DOHH2 (cell line): ENCODE results near the gene CCDC185.

ENCODE experiments used
- EZH2phosphoT487 ChIP-seq: fragments of 200-600 bp; sonication (generic); IDR thresholded peaks from 2 replicates; pipeline ENCODE4 v1.6.1; 2017; ENCODE audit warnings: borderline replicate concordance, mild to moderate bottlenecking, antibody characterized with exemption, low read length, moderate library complexity, mixed read lengths
- TF ChIP-seq, protein P1 (sequence below): fragments of 200-600 bp; sonication (generic); IDR thresholded peaks from one replicate; pipeline ENCODE4 v1.5.1; 2014; ENCODE audit warnings: antibody characterized with exemption, mild to moderate bottlenecking, low read depth, low read length; ENCODE audit not compliant: poor library complexity, severe bottlenecking

GRCh38 chr1:223350361-223350908, 42.8 kb upstream of the CCDC185 start:
- TF ChIP-seq, protein P1, sequence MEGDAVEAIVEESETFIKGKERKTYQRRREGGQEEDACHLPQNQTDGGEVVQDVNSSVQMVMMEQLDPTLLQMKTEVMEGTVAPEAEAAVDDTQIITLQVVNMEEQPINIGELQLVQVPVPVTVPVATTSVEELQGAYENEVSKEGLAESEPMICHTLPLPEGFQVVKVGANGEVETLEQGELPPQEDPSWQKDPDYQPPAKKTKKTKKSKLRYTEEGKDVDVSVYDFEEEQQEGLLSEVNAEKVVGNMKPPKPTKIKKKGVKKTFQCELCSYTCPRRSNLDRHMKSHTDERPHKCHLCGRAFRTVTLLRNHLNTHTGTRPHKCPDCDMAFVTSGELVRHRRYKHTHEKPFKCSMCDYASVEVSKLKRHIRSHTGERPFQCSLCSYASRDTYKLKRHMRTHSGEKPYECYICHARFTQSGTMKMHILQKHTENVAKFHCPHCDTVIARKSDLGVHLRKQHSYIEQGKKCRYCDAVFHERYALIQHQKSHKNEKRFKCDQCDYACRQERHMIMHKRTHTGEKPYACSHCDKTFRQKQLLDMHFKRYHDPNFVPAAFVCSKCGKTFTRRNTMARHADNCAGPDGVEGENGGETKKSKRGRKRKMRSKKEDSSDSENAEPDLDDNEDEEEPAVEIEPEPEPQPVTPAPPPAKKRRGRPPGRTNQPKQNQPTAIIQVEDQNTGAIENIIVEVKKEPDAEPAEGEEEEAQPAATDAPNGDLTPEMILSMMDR = no peak
- no peak for TF ChIP-seq EZH2phosphoT487
